ENCODE measurements around the gene VAMP8. TPM values are rescaled to one million over a fixed set of nuclear protein-coding genes. Genes with fewer than 3 reads are reported as not detected.
A peak's percentile ranks its signal among the peaks of the same experiment; 100 is the strongest.

Gene VAMP8
- total RNA-seq, 1 donor from 2014 or later = 3.8 TPM

- H3K4me1 Mint-ChIP-seq (ENCODE audit: unreplicated experiment) = peaks cover 49% of the 10 kb centered on the region
- TF ChIP-seq, protein P1, sequence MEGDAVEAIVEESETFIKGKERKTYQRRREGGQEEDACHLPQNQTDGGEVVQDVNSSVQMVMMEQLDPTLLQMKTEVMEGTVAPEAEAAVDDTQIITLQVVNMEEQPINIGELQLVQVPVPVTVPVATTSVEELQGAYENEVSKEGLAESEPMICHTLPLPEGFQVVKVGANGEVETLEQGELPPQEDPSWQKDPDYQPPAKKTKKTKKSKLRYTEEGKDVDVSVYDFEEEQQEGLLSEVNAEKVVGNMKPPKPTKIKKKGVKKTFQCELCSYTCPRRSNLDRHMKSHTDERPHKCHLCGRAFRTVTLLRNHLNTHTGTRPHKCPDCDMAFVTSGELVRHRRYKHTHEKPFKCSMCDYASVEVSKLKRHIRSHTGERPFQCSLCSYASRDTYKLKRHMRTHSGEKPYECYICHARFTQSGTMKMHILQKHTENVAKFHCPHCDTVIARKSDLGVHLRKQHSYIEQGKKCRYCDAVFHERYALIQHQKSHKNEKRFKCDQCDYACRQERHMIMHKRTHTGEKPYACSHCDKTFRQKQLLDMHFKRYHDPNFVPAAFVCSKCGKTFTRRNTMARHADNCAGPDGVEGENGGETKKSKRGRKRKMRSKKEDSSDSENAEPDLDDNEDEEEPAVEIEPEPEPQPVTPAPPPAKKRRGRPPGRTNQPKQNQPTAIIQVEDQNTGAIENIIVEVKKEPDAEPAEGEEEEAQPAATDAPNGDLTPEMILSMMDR (IDR thresholded peaks at IDR 0.05) = peak; percentile 71
- no peaks in the 10 kb centered on the region for H3K27me3 Mint-ChIP-seq (ENCODE audit: unreplicated experiment)
- H3K27ac Mint-ChIP-seq (ENCODE audit: unreplicated experiment) = peak within 1 kb of the TSS; percentile 99
- H3K9me3 Mint-ChIP-seq (ENCODE audit: unreplicated experiment) = no peaks in the 10 kb centered on the region
- peak; percentile 98 for DNase-seq (ENCODE audit: extremely low spot score, unreplicated experiment)
- peaks cover 34% of the 10 kb centered on the region for H3K36me3 Mint-ChIP-seq (ENCODE audit: unreplicated experiment)
- H3K4me3 Mint-ChIP-seq (ENCODE audit: unreplicated experiment) = peak within 1 kb of the TSS; percentile 89
These were observed 38.7 kb upstream of the VAMP8 start, which contains the start of gene MAT2A for GRCh38 chr2:85538507-85539360. MAT2A (plus strand) TSS chr2:85539168; CDS start chr2:85539288, 120 bp downstream.

DNA sequence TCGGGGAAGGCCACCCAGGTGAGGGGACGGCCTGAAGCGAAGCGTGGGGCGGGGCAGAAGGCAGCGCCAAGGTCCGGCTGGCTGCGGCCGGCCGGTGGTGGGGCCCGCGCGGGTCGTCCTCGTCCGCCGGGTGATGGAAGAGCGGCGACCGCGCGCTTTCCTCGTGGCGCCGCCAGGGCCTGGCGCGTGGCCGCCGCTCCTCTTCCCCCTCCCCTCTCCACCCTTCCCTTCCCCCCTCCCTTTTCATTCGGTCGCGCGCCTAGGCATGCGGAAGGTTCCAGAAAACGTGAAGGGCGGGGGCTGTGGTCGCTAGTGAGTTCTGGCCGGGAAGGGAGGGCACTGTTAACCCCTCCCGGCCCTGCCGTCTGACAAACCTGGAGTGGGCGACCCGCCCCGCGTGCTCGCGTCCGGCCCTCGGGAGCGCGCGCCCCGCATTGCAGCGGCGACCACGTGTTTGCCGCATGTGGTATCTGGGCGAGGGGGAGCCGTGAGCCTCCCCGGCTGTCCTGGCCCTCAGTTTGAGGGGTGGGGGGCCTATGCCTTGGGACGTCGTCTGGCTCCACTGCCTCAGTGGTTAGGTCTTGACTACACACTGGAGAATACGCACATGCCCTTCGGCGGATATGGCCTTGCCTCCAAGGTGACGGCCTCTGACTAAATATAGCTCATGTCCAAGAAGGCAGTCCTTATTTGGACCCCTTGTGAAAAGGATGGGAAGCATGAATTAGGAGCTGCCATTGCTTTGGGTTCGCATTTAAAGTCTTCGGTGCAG is 37.8 kb upstream of the VAMP8 start:
- Mint-ChIP-seq H3K27me3 (ENCODE audit: unreplicated experiment) (no peaks in the 10 kb centered on the region), H3K36me3 (ENCODE audit: unreplicated experiment) (peaks cover 42% of the 10 kb centered on the region), H3K27ac (ENCODE audit: unreplicated experiment) (peak overlapping the region; percentile 99), H3K9me3 (ENCODE audit: unreplicated experiment) (no peaks in the 10 kb centered on the region), H3K4me1 (ENCODE audit: unreplicated experiment) (peaks cover 54% of the 10 kb centered on the region), H3K4me3 (ENCODE audit: unreplicated experiment) (peak overlapping the region; percentile 89)
- TF ChIP-seq, protein P1 (IDR thresholded peaks at IDR 0.05) = no peak
- DNase-seq (ENCODE audit: extremely low spot score, unreplicated experiment) = peak; percentile 86

DNA sequence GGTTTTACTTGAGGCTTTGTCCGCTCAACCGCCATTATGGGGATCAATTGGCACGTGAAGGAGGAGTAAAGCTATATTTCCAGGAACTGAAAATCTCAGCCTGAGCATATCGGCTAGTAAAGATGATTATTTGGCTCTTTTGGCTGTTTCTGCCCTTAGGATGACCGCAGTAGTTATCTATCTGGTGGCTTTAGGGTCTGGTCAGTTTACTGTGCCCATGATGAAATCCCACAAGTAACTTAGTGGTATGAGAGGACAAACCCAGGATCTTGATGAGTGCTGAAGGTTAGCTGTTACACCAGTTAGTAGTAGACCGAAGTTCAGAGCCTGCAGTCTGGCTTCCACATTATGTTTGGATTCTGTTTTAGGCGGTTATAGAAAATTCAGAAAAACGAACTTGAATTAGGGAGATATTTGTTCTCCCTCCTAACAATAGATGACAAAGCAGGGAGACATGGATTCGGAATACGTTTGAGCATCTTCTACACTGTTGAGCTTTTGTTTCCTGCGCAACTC is 37.2 kb upstream of the VAMP8 start:
- Mint-ChIP-seq H3K4me1 (ENCODE audit: unreplicated experiment) (peaks cover 54% of the 10 kb centered on the region), H3K9me3 (ENCODE audit: unreplicated experiment) (no peaks in the 10 kb centered on the region), H3K4me3 (ENCODE audit: unreplicated experiment) (peak overlapping the region; percentile 89), H3K36me3 (ENCODE audit: unreplicated experiment) (peaks cover 42% of the 10 kb centered on the region), H3K27me3 (ENCODE audit: unreplicated experiment) (no peaks in the 10 kb centered on the region), H3K27ac (ENCODE audit: unreplicated experiment) (peak overlapping the region; percentile 84)
- DNase-seq (ENCODE audit: extremely low spot score, unreplicated experiment) = no peak
- TF ChIP-seq, protein P1 (IDR thresholded peaks at IDR 0.05) = no peak

- TF ChIP-seq, protein P1 (IDR thresholded peaks at IDR 0.05) = no peak
- no peak for DNase-seq (ENCODE audit: extremely low spot score, unreplicated experiment)
- peak overlapping the region; percentile 89 for H3K4me3 Mint-ChIP-seq (ENCODE audit: unreplicated experiment)
- no peaks in the 10 kb centered on the region for H3K9me3 Mint-ChIP-seq (ENCODE audit: unreplicated experiment)
- no peaks in the 10 kb centered on the region for H3K27me3 Mint-ChIP-seq (ENCODE audit: unreplicated experiment)
- peaks cover 41% of the 10 kb centered on the region for H3K36me3 Mint-ChIP-seq (ENCODE audit: unreplicated experiment)
- no peak overlapping the region for H3K27ac Mint-ChIP-seq (ENCODE audit: unreplicated experiment)
- peaks cover 53% of the 10 kb centered on the region for H3K4me1 Mint-ChIP-seq (ENCODE audit: unreplicated experiment)
These were observed 36.1 kb upstream of the VAMP8 start for GRCh38 chr2:85541262-85541661.

Data from osteocyte (in vitro differentiated cells).